Heart right ventricle (tissue), 16 donors: ENCODE data around the gene NDEL1. TPM values are rescaled to one million over a fixed set of nuclear protein-coding genes. Genes with fewer than 3 reads are reported as not detected.
A peak's percentile ranks its signal among the peaks of the same experiment; 100 is the strongest.

Experiments
- ATAC-seq, 8 donors: fragments of 200-7000 bp; cut with Tn5 transposase; one replicate each; pipeline ENCODE4 v1.9.1; 2020; ENCODE audit warnings: mild to moderate bottlenecking in 8 of 8, moderate library complexity in 8 of 8, moderate number of reproducible peaks in 1 of 8
- DNase-seq, 2 donors: peaks; one replicate each; pipeline ENCODE4 v3.0.0-alpha.2; 2020
- H3K27ac ChIP-seq, 10 donors: fragments of 200-600 bp; sonication (generic) in 2 of 10; one replicate each; pipeline versions ENCODE4 v1.5.0 to v1.8.0; 2020 to 2022; ENCODE audit warnings: mild to moderate bottlenecking in 3 of 10
- H3K27me3 ChIP-seq, 7 donors: fragments of 200-600 bp; one replicate each; pipeline ENCODE4 v1.8.0; 2021 to 2022; ENCODE audit warnings: mild to moderate bottlenecking in 2 of 7
- H3K36me3 ChIP-seq, 9 donors: fragments of 200-600 bp; sonication (generic) in 1 of 9; one replicate each; pipeline versions ENCODE4 v1.5.0 to v1.8.0; 2020 to 2022; ENCODE audit warnings: mild to moderate bottlenecking in 2 of 9
- H3K4me1 ChIP-seq, 9 donors: fragments of 200-600 bp; sonication (generic) in 1 of 9; one replicate each; pipeline versions ENCODE4 v1.5.0 to v1.8.0; 2020 to 2022; ENCODE audit warnings: mild to moderate bottlenecking in 4 of 9
- H3K4me3 ChIP-seq, 10 donors: fragments of 200-600 bp; sonication (generic) in 2 of 10; one replicate each; pipeline versions ENCODE4 v1.5.0 to v1.8.0; 2020 to 2022; ENCODE audit warnings: mild to moderate bottlenecking in 7 of 10, moderate library complexity in 2 of 10
- H3K9me3 ChIP-seq, 11 donors: fragments of 200-600 bp in 10 of 11; sonication (generic) in 2 of 11; one replicate each; pipeline versions ENCODE4 v1.5.0 to v1.8.0; 2013 to 2022; ENCODE audit warnings: mild to moderate bottlenecking in 2 of 11, control low read depth in 1 of 11, moderate library complexity in 1 of 11
- CTCF ChIP-seq, 9 donors: fragments of 200-600 bp; sonication (generic) in 2 of 9; IDR thresholded peaks; one replicate each; pipeline versions ENCODE4 v1.5.0 to v1.8.0; 2021 to 2022; ENCODE audit warnings: antibody characterized with exemption in 9 of 9, mild to moderate bottlenecking in 5 of 9, moderate library complexity in 1 of 9
- WGBS, 2 donors: extraction: QIAGEN DNeasy Blood & Tissue Kit; methylation state at CpG; one replicate each; pipeline ENCODE4 v1.1.7; 2013; ENCODE audit warnings: inconsistent platforms in 1 of 2; 5-methylcytosine and 5-hydroxymethylcytosine counted together
- intact Hi-C, 10 donors: fragments of 100-400 bp; cut with DNase I; formaldehyde crosslinking; loops; one replicate each; pipeline versions ENCODE4 v1.11.1 to v1.14.2; 2022
- polyA plus RNA-seq, 2 donors: library from polyadenylated mRNA; stranded (reverse); fragments of 200-250 nt; gene quantifications; one replicate each; pipeline ENCODE4 v1.2.3, GENCODE V29; 2013
- total RNA-seq, 10 donors: library from RNA; stranded (reverse); fragmentation: NEBNext Ultra II Directional in 3 of 10; extraction: Animal tissue kit (Norgen Biotek cat#: 25700) in 3 of 10; gene quantifications; one replicate each; pipeline versions ENCODE4 v1.2.1 to v1.2.4, GENCODE V29; 2021 to 2023
- donor health status: Arrhythmogenic right ventricular cardiomyopathy.
- donor health status: ischemic (EF 13 %, LVEDD 7.1; RV severe dilation, severe dysfunction).
- donor health status: healthy with polysubstance abuse.
- donor health status: DM: no; HTN: yes; CAD: no.
- donor health status: DM: no; HTN: no; CAD: no.
- donor health status: ischemic (EF 25% LVEDD 6.9; RV normal size, moderate dysfunction).
- donor health status: ischemic (EF 25% LVEDD 5.7; RV mildly dilated, moderate dysfunction).
- donor health status: healthy.
- donor health status: DM: yes; HTN: yes; CAD: no.
- donor health status: Ischemic cardiomyopathy.
- donor health status: ischemic (EF 35%, LVEDD 5.7; RV mildly dilated, moderate dysfunction).
- donor health status: nonischemic (EF 11% LVEDD 7.7; RV severe dilation, severe dysfunction).
- donor health status: DM: yes; HTN: yes; CAD: no.
- donor health status: PGD.
- donor health status: ischemic (EF 29% LVEDD 5.4; RV normal size, mild dysfunction).
- donor health status: nonischemic (EF 23%, LVEDD 6.1; RV moderate dilation, normal function).

NDEL1 gene
- total and polyA plus RNA-seq, 12 donors, result 21.2 to 37.0 (median 26.9) TPM

DNA sequence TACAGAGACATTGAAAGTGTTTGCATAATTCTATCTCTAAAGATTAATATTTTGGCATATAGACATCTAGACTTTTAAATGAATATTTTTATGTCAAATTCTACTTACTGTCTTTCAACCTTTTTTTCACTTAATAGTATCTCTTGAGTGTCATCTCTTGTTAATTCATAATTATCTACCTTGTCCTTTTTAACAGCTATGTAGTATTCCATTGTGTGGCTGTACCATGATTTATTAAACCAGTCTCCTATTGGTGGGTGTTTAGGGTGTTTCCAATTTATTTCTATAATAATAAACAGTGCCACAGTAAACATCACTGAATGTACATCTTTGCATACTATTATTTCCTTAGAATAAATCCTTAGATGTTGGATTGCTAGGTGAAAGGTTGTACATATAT lies 21.7 kb upstream of the NDEL1 start:
- ATAC-seq, result no peak
- DNase-seq, result no peak

DNA sequence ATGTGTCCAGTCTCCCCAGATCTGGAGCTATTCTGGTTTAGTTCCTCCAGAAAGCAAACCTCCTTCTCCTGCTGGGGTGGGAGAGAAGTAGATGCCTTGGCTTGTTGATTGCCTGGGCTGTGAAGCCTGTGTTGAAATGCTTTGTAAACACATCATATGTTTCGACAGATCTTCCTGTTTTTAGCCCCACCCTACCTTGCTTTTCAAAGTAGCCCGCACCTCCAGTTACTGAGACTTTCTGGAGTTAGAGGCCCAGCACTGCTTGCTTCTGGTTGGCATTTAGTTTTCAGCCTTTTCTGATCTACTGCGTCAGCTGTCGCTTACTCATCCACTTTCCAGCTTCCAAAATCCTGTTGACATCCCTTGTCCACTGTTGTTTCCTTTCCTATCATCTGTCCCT lies 17.9 kb upstream of the NDEL1 start:
- H3K27ac ChIP-seq, result peak overlapping the region in 2 of 10 donors; percentile 54 to 80
- no peak overlapping the region for H3K4me3 ChIP-seq
- intact Hi-C loops, result loop anchor here in 6 of 10 donors (10.0 kb wide), 3 partner anchors 57 to 477 kb away; no protein-coding TSS in a partner anchor
- H3K36me3 ChIP-seq, result no peaks in the 10 kb centered on the region
- peaks cover 0 to 13% (median 0%) of the 10 kb centered on the region in 7 donors for H3K27me3 ChIP-seq
- DNase-seq, result no peak
- peaks cover 0 to 4% (median 0%) of the 10 kb centered on the region in 11 donors for H3K9me3 ChIP-seq
- 84 to 90% methylated on average over 4 of the region's 4 CpGs for WGBS, 2 donors
- TF ChIP-seq CTCF (IDR thresholded peaks at IDR 0.05), result no peak
- ATAC-seq, result no peak
- H3K4me1 ChIP-seq, result peaks cover 6 to 57% (median 13%) of the 10 kb centered on the region in 9 donors

More for the DNA sequence above, 21.7 kb upstream of the NDEL1 start:
- Histone ChIP-seq H3K27me3 (peaks cover 0 to 13% (median 0%) of the 10 kb centered on the region in 7 donors), H3K9me3 (no peaks in the 10 kb centered on the region), H3K4me3 (peak overlapping the region in 1 of 10 donors; percentile 24), H3K36me3 (no peaks in the 10 kb centered on the region), H3K4me1 (peaks cover 0 to 42% (median 4%) of the 10 kb centered on the region in 9 donors), H3K27ac (peak overlapping the region in 1 of 10 donors; percentile 82)
- no peak for TF ChIP-seq CTCF (IDR thresholded peaks at IDR 0.05)
- intact Hi-C loops, result loop anchor here (5.0 to 10.0 kb wide), 9 partner anchors 61 to 481 kb away; partner anchors contain the start of gene CCDC42 (in 1 of the 10)

DNA sequence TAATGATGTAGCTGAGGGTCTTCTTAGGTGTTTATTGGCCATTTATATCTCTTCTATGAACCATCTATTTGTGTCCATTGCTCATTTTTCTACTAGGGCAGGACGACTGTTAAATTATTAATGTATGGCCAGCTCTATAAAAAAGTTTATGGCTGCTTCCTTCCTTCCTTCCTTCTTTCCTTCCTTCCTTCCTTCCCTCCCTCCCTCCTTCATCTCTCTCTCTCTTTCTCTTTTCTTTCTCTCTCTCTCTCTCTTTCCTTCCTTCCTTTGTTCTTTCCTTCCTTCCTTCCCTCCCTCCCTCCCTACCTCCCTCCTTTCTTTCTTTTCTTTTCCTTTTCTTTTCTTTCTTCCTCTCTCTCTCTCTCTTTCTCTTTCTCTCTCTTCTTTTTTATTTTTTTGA lies 17.2 kb upstream of the NDEL1 start:
- peak overlapping the region in 2 of 10 donors; percentile 52 to 80 for H3K27ac ChIP-seq
- DNase-seq (no peak), ATAC-seq (no peak)
- no peaks in the 10 kb centered on the region for H3K36me3 ChIP-seq
- no peak overlapping the region for H3K4me3 ChIP-seq
- H3K9me3 ChIP-seq, result peaks cover 0 to 4% (median 0%) of the 10 kb centered on the region in 11 donors
- intact Hi-C loops, result loop anchor here in 6 of 10 donors (10.0 kb wide), 3 partner anchors 56 to 476 kb away; no protein-coding TSS in a partner anchor
- H3K27me3 ChIP-seq, result peaks cover 0 to 13% (median 0%) of the 10 kb centered on the region in 7 donors
- TF ChIP-seq CTCF (IDR thresholded peaks at IDR 0.05), result no peak
- peaks cover 6 to 53% (median 13%) of the 10 kb centered on the region in 9 donors for H3K4me1 ChIP-seq
- 58 to 69% methylated on average over 1 of the region's 1 CpG for WGBS, 2 donors

GRCh38 chr17:8419305-8419704 lies 16.4 kb upstream of the NDEL1 start:
- DNase-seq (no peak), ATAC-seq (no peak)
- Histone ChIP-seq H3K4me1 (peaks cover 6 to 57% (median 13%) of the 10 kb centered on the region in 9 donors), H3K27ac (peak overlapping the region in 2 of 10 donors; percentile 66 to 80), H3K36me3 (no peaks in the 10 kb centered on the region), H3K9me3 (peaks cover 0 to 4% (median 0%) of the 10 kb centered on the region in 11 donors), H3K4me3 (no peak overlapping the region), H3K27me3 (peaks cover 0 to 13% (median 0%) of the 10 kb centered on the region in 7 donors)
- intact Hi-C loops, result loop anchor here in 6 of 10 donors (10.0 kb wide), 3 partner anchors 55 to 475 kb away; no protein-coding TSS in a partner anchor
- TF ChIP-seq CTCF (IDR thresholded peaks at IDR 0.05), result no peak
- WGBS, 2 donors, result 64 to 65% methylated on average over 1 of the region's 1 CpG
